ENCODE measurements around the gene SMIM10L2A.

SMIM10L2A gene

DNA sequence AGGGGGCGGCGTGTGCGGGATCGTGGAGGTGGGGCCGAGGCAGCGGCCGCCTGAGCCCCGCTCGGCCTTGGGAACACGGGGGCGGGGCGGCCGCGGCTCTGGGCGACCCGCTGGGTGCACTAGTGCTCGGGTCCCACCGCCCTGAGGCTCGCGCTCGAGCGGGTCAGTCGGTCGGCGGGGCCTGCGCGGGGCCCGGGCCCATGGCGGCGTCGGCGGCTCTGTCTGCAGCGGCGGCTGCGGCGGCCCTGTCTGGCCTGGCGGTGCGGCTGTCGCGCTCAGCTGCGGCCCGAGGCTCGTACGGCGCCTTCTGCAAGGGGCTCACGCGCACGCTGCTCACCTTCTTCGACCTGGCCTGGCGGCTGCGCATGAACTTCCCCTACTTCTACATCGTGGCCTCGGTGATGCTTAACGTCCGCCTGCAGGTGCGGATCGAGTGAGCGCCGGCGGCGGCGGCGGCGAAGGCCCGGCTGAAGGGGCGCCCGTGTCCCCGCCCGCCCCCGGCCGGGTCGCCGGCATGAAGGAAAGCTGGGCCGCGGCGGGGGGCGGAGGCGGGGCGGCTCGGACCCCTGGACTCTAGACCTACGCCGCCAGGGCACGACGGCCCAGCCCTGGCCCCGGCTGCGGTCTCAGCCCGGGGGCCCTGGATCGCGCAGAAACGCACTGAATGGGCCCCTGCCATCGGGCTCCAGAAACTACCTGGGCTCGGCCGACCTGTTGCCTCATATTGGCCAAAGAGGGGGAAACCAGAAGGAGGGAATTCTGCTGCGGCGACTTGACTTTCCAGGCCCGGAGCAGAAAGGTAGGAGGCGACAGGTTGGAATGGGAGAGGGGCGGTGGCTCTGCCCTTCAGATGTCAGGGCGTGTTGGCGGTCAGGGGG, at the start of gene SMIM10L2A:
TSS of gene SMIM10L2A (plus strand) at position 13 of the 878 bp plus-strand sequence. CDS start at position 201, 188 bp downstream.
- Histone ChIP-seq H3K27me3 (replicated peaks; ENCODE audit: control insufficient read depth, insufficient read depth, low read length) (no peaks in the 10 kb centered on the region; the same call in 1 of the 2 replicates), H3K4me3 (replicated peaks; ENCODE audit: low read depth, low read length) (peak within 1 kb of the TSS; percentile 47), H3K36me3 (ENCODE audit: control insufficient read depth, insufficient read depth, low read length) (no peaks in the 10 kb centered on the region)
- DNase-seq (ENCODE audit: extremely low read depth, insufficient read length), result no peak
- TF ChIP-seq CTCF (IDR thresholded peaks at IDR 0.05; ENCODE audit: insufficient read depth, low read length, poor library complexity, severe bottlenecking), result no peak

DNA sequence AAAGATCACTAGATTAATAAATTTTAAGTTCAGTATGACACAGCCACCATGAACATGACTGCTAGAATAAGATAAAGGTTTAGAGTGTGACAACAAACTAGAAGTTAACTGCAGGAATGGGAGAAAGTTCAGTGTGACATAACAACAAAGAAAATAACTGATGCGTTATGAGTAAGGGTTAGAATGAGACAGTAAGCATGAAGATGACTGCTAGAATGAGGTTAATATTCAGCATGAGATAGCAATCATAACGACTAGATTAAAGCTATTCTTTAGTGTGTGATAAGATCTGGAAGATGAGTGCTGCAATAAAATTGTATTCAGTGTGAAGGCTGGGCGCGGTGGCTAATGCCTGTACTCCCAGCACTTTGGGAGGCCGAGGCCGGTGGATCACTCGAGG, 48.4 kb upstream of the SMIM10L2A start:
- TF ChIP-seq CTCF (IDR thresholded peaks at IDR 0.05; ENCODE audit: insufficient read depth, low read length, poor library complexity, severe bottlenecking), result no peak
- no peak for DNase-seq (ENCODE audit: extremely low read depth, insufficient read length)
- H3K36me3 ChIP-seq (ENCODE audit: control insufficient read depth, insufficient read depth, low read length), result no peaks in the 10 kb centered on the region
- no peaks in the 10 kb centered on the region for H3K27me3 ChIP-seq (replicated peaks; ENCODE audit: control insufficient read depth, insufficient read depth, low read length)
- no peak overlapping the region for H3K4me3 ChIP-seq (replicated peaks; ENCODE audit: low read depth, low read length)

DNA sequence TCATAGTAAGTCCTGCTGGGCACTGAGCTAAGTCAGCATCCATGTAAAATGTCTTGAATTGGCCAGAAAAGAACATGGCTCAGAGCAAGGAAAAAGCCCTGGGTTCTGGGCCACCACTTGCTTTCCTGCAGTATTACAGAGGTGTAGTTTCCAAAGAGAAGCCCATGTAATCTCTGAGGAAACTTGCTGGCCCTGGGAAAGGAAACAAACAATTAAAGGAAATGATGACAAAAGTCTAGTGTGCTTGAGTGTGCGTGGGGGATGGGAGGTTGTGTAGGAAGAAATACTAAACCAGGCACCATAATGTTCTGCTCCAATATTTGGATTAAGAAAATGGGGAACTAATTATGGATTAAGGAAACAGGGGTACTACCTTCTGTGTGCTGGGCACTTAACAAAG, 39.5 kb upstream of the SMIM10L2A start:
- no peak for TF ChIP-seq CTCF (IDR thresholded peaks at IDR 0.05; ENCODE audit: insufficient read depth, low read length, poor library complexity, severe bottlenecking)
- no peak for DNase-seq (ENCODE audit: extremely low read depth, insufficient read length)
- H3K4me3 ChIP-seq (replicated peaks; ENCODE audit: low read depth, low read length), result no peak overlapping the region
- H3K36me3 ChIP-seq (ENCODE audit: control insufficient read depth, insufficient read depth, low read length), result no peaks in the 10 kb centered on the region
- H3K27me3 ChIP-seq (replicated peaks; ENCODE audit: control insufficient read depth, insufficient read depth, low read length), result no peaks in the 10 kb centered on the region; the same call in 1 of the 2 replicates

DNA sequence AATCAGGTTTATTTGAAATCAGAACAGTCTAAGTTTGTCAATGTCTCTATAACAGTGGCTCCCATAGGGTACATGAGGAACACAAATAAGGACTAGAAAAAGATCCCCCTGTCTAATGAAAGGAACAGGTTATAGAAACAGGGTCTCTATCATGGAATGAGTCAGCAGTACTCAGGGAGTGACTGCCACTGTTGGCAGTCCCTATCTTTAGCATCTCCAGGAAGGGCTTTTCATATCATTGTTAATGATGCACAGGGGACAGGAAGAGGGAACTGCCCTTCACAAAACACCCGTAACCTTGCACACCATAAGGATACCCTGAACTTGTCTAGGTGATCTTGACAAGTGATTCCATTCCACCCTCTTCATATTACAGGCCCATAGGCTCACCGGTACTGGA, 38.5 kb upstream of the SMIM10L2A start:
- no peak for DNase-seq (ENCODE audit: extremely low read depth, insufficient read length)
- TF ChIP-seq CTCF (IDR thresholded peaks at IDR 0.05; ENCODE audit: insufficient read depth, low read length, poor library complexity, severe bottlenecking), result no peak
- no peaks in the 10 kb centered on the region for H3K36me3 ChIP-seq (ENCODE audit: control insufficient read depth, insufficient read depth, low read length)
- no peaks in the 10 kb centered on the region; the same call in 1 of the 2 replicates for H3K27me3 ChIP-seq (replicated peaks; ENCODE audit: control insufficient read depth, insufficient read depth, low read length)
- H3K4me3 ChIP-seq (replicated peaks; ENCODE audit: low read depth, low read length), result no peak overlapping the region

- no peak for TF ChIP-seq CTCF (IDR thresholded peaks at IDR 0.05; ENCODE audit: insufficient read depth, low read length, poor library complexity, severe bottlenecking)
- no peaks in the 10 kb centered on the region for H3K27me3 ChIP-seq (replicated peaks; ENCODE audit: control insufficient read depth, insufficient read depth, low read length)
- DNase-seq (ENCODE audit: extremely low read depth, insufficient read length), result no peak
These were observed 37.4 kb upstream of the SMIM10L2A start for GRCh38 chrX:135384161-135384836.

More at GRCh38 chrX:135384161-135384836, 37.4 kb upstream of the SMIM10L2A start:
- H3K36me3 ChIP-seq (ENCODE audit: control insufficient read depth, insufficient read depth, low read length), result no peaks in the 10 kb centered on the region
- no peak overlapping the region for H3K4me3 ChIP-seq (replicated peaks; ENCODE audit: low read depth, low read length)

Data from GM06990 (cell line).